GM18526 (cell line): Measurements from ENCODE around the gene CBX5.

Experiments used
- POLR2A ChIP-seq: IDR thresholded peaks from 3 replicates; pipeline ENCODE4 v1.6.1; 2011; ENCODE audit not compliant: insufficient read length; ENCODE audit errors: extremely low read depth

Gene CBX5

DNA sequence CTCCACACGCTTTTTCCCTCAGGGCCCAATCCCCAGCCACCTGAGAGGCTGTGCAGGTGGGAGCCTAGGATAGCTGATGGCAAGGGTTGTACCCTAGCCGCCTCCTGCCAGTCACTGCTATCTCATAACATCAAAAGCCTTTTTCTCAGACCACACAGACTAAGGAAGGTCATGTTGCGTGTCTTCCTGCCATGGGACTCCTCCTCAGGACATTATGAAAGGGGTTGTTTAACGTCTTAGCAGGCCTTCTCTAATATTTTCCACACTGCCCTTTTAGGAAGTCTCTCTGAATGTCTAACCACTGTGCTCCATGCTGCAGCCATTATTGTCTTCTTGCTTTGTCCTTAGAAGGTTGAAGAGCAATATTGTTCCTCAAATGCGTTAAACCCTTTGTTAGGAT lies 83.5 kb downstream of the CBX5 start:
- TF ChIP-seq POLR2A, result no peak

- TF ChIP-seq POLR2A, result no peak
These were observed 84.1 kb downstream of the CBX5 start for GRCh38 chr12:54195737-54196347.

GRCh38 chr12:54195080-54195736 lies 84.7 kb downstream of the CBX5 start:
- TF ChIP-seq POLR2A, result no peak

DNA sequence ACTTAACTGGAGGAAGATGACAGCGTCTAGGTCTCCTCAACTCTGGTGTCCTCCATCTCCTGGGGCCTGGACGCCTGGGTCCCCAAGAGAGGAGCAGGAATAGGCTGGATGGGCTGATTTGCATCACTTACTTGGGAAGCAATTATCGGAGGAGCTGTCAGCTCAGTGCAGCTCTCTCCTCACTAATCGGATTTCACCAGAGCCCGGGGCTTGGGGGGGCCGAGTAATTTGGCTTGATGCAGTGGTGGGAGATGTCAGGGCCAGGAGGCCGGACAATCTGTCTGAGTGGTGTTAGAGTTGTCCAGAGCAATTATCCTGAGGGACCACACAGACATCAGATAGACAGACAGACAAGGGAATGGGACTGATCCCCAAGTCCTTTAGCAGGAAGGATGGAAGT lies 86.5 kb downstream of the CBX5 start:
- no peak for TF ChIP-seq POLR2A

GRCh38 chr12:54191550-54192022 lies 88.3 kb downstream of the CBX5 start:
- no peak for TF ChIP-seq POLR2A

- TF ChIP-seq POLR2A, result no peak
These were observed 88.8 kb downstream of the CBX5 start for GRCh38 chr12:54191126-54191525.

DNA sequence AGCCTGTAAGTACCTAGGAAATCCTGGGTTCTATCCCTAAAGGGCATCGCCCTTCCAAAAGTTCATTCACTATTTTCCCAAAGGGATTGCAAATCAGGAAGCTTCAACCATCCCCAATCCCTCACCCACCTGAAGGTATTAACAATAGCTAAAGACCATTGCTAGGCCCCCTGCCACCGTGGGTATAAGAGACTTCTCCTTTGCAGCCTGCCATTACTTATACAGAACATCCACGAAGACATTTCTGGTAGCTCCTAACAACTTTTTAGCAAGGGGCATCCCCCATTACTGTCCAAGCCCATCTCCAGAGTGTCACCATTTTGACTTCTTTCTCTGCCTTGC lies 90.8 kb downstream of the CBX5 start:
- TF ChIP-seq POLR2A, result no peak

GRCh38 chr12:54187075-54187474 lies 92.8 kb downstream of the CBX5 start:
- TF ChIP-seq POLR2A, result no peak

GRCh38 chr12:54185919-54186318 lies 94.0 kb downstream of the CBX5 start:
- no peak for TF ChIP-seq POLR2A

GRCh38 chr12:54184024-54184805 lies 95.7 kb downstream of the CBX5 start:
- no peak for TF ChIP-seq POLR2A

DNA sequence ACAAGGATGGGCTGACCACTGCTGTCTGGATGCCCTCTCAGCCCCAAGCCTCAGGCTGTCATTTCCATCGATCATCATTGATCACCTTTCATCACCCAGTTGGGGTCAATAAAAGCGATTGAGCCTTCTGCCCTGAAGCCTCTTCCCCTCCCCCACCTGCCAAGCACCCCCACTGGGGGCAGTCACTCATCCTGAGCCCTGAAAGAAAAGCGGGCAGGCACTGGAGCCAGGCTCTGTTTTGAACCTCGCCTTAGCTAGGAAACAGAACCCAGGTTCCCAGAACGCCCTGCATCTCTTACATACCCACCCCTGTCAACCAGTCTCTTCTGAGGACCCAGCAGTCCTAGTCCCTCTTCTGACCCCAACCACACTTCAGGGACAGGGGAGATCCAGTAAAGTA lies 96.9 kb downstream of the CBX5 start:
- no peak for TF ChIP-seq POLR2A

- TF ChIP-seq POLR2A, result no peak
These were observed 97.8 kb downstream of the CBX5 start for GRCh38 chr12:54182086-54182485.
